Measurements from ENCODE around the gene MAGI2. TPM values are rescaled to one million over a fixed set of nuclear protein-coding genes. Genes with fewer than 3 reads are reported as not detected.

Gene MAGI2
- total RNA-seq, 4 donors from 2014 or later = 0.23 to 5.5 (median 0.45) TPM

DNA sequence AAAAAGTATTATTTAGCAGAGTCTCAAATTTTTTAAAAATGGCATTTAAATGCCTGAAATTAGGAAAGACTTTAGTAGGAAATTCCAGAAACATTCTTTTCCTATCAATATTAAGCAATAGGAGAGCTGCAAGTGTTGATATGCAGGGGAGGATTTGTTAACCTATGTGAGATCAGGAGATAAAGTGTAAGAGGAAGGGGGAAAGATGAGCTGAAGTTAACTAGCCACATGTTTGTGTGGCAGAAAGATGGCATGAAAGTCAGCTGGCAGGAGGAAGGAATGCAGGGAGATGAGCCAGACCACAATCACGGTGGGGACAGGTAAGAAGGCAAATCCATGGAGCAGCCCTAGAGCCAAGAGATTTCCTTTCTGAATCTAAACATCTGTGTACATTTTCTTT, 303.6 kb downstream of the MAGI2 start:
- Histone ChIP-seq H3K27me3 (no peaks in the 10 kb centered on the region), H3K36me3 (no peaks in the 10 kb centered on the region), H3K9me3 (no peaks in the 10 kb centered on the region), H3K4me3 (no peak overlapping the region), H3K27ac (no peak overlapping the region), H3K4me1 (no peaks in the 10 kb centered on the region)
- intact Hi-C loops (cut with DNase I) = no loop called here
- WGBS, 2 donors = 32% methylated on average over 1 of the region's 1 CpG
- no peak for DNase-seq
- TF ChIP-seq, protein P1, sequence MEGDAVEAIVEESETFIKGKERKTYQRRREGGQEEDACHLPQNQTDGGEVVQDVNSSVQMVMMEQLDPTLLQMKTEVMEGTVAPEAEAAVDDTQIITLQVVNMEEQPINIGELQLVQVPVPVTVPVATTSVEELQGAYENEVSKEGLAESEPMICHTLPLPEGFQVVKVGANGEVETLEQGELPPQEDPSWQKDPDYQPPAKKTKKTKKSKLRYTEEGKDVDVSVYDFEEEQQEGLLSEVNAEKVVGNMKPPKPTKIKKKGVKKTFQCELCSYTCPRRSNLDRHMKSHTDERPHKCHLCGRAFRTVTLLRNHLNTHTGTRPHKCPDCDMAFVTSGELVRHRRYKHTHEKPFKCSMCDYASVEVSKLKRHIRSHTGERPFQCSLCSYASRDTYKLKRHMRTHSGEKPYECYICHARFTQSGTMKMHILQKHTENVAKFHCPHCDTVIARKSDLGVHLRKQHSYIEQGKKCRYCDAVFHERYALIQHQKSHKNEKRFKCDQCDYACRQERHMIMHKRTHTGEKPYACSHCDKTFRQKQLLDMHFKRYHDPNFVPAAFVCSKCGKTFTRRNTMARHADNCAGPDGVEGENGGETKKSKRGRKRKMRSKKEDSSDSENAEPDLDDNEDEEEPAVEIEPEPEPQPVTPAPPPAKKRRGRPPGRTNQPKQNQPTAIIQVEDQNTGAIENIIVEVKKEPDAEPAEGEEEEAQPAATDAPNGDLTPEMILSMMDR (IDR thresholded peaks at IDR 0.05) = no peak
- TF ChIP-seq POLR2A (IDR thresholded peaks at IDR 0.05) = no peak

DNA sequence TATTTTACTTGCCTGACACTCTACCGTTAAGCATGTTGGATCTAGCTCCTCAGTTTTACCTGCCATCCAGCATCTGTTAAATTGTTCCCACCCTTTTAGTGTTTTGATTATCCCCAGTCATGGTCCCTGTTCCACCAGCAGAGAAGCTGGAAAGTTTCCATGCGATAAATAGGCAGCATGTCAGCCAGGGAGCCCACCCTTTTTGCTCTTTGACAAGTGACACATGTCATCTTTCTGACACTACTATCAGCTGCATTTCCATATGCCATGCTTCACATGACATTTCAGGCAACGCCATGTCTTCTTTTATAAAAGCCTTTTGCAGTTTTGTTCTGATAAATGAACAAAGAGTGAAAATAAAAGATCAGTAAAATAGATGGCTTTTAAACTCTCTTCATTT, 310.8 kb downstream of the MAGI2 start:
- no peak for DNase-seq
- Histone ChIP-seq H3K27me3 (no peaks in the 10 kb centered on the region), H3K36me3 (no peaks in the 10 kb centered on the region), H3K27ac (no peak overlapping the region), H3K4me1 (no peaks in the 10 kb centered on the region), H3K4me3 (no peak overlapping the region), H3K9me3 (no peaks in the 10 kb centered on the region)
- intact Hi-C loops (cut with DNase I) = no loop called here
- TF ChIP-seq POLR2A (IDR thresholded peaks at IDR 0.05) = no peak
- TF ChIP-seq, protein P1 (IDR thresholded peaks at IDR 0.05) = no peak
- WGBS, 2 donors = 72% methylated on average over 3 of the region's 3 CpGs

DNA sequence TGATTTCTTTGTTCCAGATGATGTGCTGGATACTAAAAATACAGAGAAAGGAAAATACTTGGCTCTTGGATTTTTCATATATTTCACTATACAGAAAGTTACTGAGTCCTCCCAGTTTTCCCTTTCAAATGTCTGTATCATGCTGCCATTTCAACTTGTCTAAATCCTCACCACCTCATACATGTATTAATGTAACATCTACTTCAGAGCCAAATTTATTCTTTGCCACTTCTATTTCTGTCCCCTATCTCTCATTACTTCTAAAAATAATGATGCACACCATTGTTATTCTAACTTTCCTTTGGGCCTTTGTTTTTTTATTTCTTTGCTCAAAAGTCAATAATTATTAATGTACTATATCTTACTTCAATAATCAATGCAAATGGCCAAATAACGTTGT, 312.2 kb downstream of the MAGI2 start:
- intact Hi-C loops (cut with DNase I) = no loop called here
- 50 to 70% methylated on average over 1 of the region's 1 CpG for WGBS, 2 donors
- H3K4me1 ChIP-seq = no peaks in the 10 kb centered on the region
- no peaks in the 10 kb centered on the region for H3K36me3 ChIP-seq
- no peak for DNase-seq
- no peak overlapping the region for H3K27ac ChIP-seq
- H3K4me3 ChIP-seq = no peak overlapping the region
- H3K9me3 ChIP-seq = no peaks in the 10 kb centered on the region
- TF ChIP-seq POLR2A (IDR thresholded peaks at IDR 0.05) = no peak
- no peaks in the 10 kb centered on the region for H3K27me3 ChIP-seq

DNA sequence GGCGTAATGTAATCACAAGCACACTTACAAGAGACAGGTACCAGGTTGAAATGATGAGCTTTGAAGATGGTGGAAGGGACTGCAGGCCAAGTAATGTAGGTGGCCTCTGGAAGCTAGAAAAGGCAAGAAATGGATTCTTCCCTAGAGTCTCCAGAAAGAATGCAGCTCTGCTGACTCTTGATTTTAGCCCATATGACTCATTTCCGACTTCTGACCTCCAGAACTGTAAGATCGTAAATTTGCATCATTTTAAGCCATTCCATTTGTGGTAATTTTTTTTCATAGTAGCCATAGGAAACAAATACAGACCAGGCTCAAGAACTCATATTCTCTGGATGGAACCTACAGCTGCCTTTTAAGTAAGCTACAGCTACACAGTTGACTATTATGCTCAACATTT, 315.5 kb downstream of the MAGI2 start:
- H3K36me3 ChIP-seq = no peaks in the 10 kb centered on the region
- H3K27me3 ChIP-seq = no peaks in the 10 kb centered on the region
- 84 to 92% methylated on average over 3 of the region's 3 CpGs for WGBS, 2 donors

DNA sequence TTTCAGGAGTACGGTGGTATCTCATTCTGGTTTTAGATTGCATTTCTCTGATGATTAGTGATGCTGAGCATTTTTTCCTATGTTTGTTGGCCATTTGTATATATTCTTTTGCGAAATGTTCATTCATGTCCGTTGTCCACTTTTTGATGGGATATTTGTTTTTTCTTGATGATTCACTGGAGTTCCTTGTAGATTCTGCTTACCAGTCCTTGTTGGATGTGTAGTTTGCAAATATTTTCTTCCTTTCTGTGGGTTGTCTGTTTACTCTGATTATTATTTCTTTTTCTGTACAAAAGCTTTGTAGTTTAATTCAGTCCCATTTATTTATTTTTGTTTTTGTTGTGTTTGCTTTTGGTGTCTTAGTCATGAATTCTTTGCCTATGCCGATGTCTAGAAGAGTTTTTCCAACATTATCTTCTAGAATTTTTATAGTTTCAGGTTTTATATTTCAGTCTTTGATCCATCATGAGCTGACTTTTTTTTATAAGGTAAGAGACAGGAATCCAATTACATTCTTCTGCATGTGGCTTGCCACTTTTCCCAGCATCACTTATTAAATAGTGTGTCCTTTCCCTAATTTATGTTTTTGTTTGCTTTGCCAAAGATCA, 320.5 kb downstream of the MAGI2 start:
- 78 to 85% methylated on average over 4 of the region's 4 CpGs for WGBS, 2 donors
- no peak overlapping the region for H3K4me3 ChIP-seq
- H3K9me3 ChIP-seq = no peaks in the 10 kb centered on the region
- no peaks in the 10 kb centered on the region for H3K4me1 ChIP-seq
- intact Hi-C loops (cut with DNase I) = no loop called here
- no peak overlapping the region for H3K27ac ChIP-seq
- TF ChIP-seq, protein P1 (IDR thresholded peaks at IDR 0.05) = no peak
- no peak for DNase-seq
- H3K27me3 ChIP-seq = no peaks in the 10 kb centered on the region
- H3K36me3 ChIP-seq = no peaks in the 10 kb centered on the region

More for the DNA sequence above, 315.5 kb downstream of the MAGI2 start:
- Histone ChIP-seq H3K4me3 (no peak overlapping the region), H3K9me3 (no peaks in the 10 kb centered on the region), H3K27ac (no peak overlapping the region), H3K4me1 (no peaks in the 10 kb centered on the region)
- no peak for DNase-seq
- TF ChIP-seq, protein P1 (IDR thresholded peaks at IDR 0.05) = no peak
- no peak for TF ChIP-seq POLR2A (IDR thresholded peaks at IDR 0.05)
- intact Hi-C loops (cut with DNase I) = no loop called here

DNA sequence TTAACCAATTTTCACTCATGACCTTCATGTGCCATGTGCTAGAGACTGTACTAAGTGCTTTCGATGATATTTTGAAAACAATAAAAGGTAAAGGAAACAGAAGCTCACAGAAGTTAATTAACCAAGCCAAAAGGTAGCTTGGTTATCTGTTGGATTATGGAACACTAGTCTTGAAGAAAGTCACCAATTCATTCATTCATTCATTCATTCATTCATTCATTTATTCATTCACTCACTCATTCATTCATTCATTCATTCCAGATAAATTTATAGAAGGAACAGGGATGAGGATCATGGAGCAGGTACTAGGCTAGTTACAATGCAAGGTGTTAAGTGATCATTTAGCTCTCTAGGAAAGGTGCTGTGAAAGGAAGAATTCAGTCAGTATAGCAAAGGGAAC, 322.8 kb downstream of the MAGI2 start:
- Histone ChIP-seq H3K4me3 (no peak overlapping the region), H3K9me3 (no peaks in the 10 kb centered on the region), H3K27ac (no peak overlapping the region), H3K4me1 (no peaks in the 10 kb centered on the region), H3K27me3 (no peaks in the 10 kb centered on the region), H3K36me3 (no peaks in the 10 kb centered on the region)
- intact Hi-C loops (cut with DNase I) = no loop called here
- WGBS, 2 donors = 93 to 95% methylated on average over 1 of the region's 1 CpG
- no peak for DNase-seq
- no peak for TF ChIP-seq POLR2A (IDR thresholded peaks at IDR 0.05)
- TF ChIP-seq, protein P1 (IDR thresholded peaks at IDR 0.05) = no peak

Measured in esophagus squamous epithelium (tissue), 5 donors.